ENCODE results near the gene CAMTA2. TPM values are rescaled to one million over a fixed set of nuclear protein-coding genes. Genes with fewer than 3 reads are reported as not detected.

Gene CAMTA2
- total RNA-seq, 4 donors from 2014 or later, result 42.4 to 124 (median 88.7) TPM

DNA sequence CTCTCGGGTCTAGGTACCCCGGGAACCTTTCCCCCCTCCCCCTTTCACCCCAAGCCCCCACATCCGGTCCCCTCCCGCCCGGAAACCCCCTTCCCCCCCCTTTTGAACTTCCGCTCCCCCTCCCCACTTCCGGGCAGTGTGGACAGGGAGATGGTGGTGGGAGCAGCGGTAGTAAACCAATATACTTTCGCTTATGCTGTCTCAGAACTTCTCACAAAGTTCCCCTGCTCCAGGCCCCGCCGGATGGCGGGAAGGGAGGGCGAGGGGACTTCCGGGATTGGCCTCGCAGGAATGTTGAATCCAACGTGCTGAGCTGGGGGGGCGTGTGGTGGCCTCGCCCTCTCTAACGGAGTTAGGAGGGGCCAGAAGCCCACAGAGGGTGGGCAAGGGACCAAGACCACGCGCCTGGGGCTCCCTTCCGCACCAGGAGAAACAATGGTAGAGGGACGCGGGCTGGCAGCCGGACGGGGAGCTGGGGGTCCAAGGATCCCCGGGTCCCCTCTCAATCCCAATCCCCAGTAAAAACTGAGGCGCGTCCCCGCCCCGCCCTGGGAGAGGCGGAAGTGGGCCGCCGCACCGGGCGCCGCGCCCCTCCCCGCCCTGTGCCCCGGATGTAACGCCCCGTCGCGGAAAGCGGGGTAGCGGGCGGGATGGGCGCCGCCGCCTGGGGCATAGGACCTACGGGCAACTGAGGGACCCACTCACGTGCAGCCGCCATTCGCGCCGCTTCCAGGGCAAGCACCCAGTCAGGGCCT lies 39.9 kb downstream of the CAMTA2 start:
- Histone ChIP-seq H3K36me3 (peaks cover 0 to 39% (median 0%) of the 10 kb centered on the region in 3 donors), H3K27ac (peak overlapping the region; percentile 96 to 99 (median 98)), H3K4me1 (peaks cover 4 to 53% (median 35%) of the 10 kb centered on the region in 4 donors), H3K9me3 (no peaks in the 10 kb centered on the region), H3K27me3 (no peaks in the 10 kb centered on the region), H3K4me3 (peak overlapping the region; percentile 95 to 100 (median 98))
- TF ChIP-seq, protein P1, sequence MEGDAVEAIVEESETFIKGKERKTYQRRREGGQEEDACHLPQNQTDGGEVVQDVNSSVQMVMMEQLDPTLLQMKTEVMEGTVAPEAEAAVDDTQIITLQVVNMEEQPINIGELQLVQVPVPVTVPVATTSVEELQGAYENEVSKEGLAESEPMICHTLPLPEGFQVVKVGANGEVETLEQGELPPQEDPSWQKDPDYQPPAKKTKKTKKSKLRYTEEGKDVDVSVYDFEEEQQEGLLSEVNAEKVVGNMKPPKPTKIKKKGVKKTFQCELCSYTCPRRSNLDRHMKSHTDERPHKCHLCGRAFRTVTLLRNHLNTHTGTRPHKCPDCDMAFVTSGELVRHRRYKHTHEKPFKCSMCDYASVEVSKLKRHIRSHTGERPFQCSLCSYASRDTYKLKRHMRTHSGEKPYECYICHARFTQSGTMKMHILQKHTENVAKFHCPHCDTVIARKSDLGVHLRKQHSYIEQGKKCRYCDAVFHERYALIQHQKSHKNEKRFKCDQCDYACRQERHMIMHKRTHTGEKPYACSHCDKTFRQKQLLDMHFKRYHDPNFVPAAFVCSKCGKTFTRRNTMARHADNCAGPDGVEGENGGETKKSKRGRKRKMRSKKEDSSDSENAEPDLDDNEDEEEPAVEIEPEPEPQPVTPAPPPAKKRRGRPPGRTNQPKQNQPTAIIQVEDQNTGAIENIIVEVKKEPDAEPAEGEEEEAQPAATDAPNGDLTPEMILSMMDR (IDR thresholded peaks at IDR 0.05), result no peak
- TF ChIP-seq POLR2A (IDR thresholded peaks at IDR 0.05), result no peak
- DNase-seq, result peak; percentile 64 to 87 (median 83)

DNA sequence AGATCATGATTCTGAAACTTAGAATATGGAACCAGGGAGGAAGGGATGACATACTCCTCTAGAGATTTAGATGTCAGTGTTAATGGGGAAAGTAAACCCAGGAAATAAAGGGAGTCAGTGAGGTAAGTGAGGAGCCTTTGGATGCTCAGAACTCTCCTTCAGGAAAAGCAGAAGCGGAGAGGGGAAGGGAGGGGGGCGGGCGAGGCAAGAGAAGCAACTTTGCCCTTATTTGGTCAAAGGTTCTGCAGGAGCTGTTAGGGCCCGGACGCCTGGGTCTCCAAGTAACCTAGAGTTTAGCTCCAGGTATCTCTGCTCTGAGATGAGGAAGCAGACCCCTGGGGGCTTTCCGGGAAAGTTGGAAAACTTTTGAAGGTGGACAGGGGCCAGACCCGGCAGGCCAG lies 40.5 kb downstream of the CAMTA2 start:
- peak overlapping the region; percentile 96 to 99 (median 98) for H3K27ac ChIP-seq
- peaks cover 4 to 59% (median 37%) of the 10 kb centered on the region in 4 donors for H3K4me1 ChIP-seq
- H3K27me3 ChIP-seq, result no peaks in the 10 kb centered on the region
- TF ChIP-seq POLR2A (IDR thresholded peaks at IDR 0.05), result no peak
- TF ChIP-seq, protein P1 (IDR thresholded peaks at IDR 0.05), result no peak
- peaks cover 0 to 44% (median 0%) of the 10 kb centered on the region in 3 donors for H3K36me3 ChIP-seq
- H3K4me3 ChIP-seq, result peak overlapping the region; percentile 95 to 100 (median 98)
- H3K9me3 ChIP-seq, result no peaks in the 10 kb centered on the region
- DNase-seq, result peak in 1 of 3 donors; percentile 37

DNA sequence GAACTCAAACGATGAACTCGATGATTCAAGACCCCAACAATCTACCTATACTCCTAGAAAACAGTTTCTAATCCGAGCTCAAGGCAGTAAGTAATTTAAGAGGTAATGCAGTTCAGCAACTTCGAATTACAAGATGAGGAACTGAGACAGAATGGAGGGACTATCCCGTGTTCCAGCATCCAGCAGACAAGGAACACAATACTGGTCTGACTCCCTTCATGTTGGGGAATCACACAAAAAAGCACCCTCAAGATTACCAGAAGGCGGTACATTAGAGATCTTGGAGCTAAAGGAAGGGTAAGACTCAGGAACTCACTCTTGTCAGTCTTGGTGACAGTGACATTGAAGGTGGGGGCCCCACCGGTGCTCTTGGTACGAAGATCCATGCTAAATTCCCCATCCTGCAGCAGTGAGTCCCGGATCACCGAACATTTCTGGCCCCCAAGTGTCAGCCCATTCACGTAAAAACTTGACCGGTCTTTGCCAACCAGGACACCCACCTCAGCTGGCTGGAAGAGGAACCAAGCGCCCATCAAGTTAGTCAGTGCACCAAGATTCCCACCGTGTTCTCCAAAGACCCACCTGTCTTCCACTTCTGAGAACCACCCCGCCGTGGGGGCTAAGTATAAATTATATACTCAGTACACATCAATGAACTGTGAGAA lies 41.0 kb downstream of the CAMTA2 start:
- peak overlapping the region; percentile 95 to 100 (median 98) for H3K4me3 ChIP-seq
- H3K27me3 ChIP-seq, result no peaks in the 10 kb centered on the region
- DNase-seq, result no peak
- peaks cover 4 to 64% (median 43%) of the 10 kb centered on the region in 4 donors for H3K4me1 ChIP-seq
- no peaks in the 10 kb centered on the region for H3K9me3 ChIP-seq
- peaks cover 0 to 45% (median 0%) of the 10 kb centered on the region in 3 donors for H3K36me3 ChIP-seq
- H3K27ac ChIP-seq, result peak overlapping the region; percentile 96 to 99 (median 98)
- TF ChIP-seq, protein P1 (IDR thresholded peaks at IDR 0.05), result no peak
- TF ChIP-seq POLR2A (IDR thresholded peaks at IDR 0.05), result no peak

DNA sequence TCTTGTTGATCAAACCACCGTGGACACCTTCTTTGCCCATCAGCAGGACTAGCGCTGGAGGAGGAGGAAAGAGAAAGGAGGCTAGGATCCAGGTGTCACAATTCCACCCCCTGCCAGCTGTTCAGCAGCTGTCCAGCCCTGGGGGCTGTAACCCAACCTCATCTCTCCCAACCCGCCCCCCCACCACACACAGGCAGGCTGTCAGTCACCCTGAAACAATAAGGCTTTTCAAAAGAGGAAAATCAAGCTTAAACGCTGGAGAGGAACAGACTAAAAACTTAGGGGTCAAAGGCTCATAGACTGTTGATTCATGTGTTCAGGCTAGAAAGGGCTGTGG lies 41.6 kb downstream of the CAMTA2 start:
- H3K4me3 ChIP-seq, result peak overlapping the region in 3 of 4 donors; percentile 95 to 99 (median 97)
- no peaks in the 10 kb centered on the region for H3K9me3 ChIP-seq
- H3K27ac ChIP-seq, result peak overlapping the region; percentile 71 to 99 (median 98)
- peaks cover 0 to 45% (median 0%) of the 10 kb centered on the region in 3 donors for H3K36me3 ChIP-seq
- peak in 1 of 3 donors; percentile 39 for DNase-seq
- no peaks in the 10 kb centered on the region for H3K27me3 ChIP-seq
- H3K4me1 ChIP-seq, result peaks cover 4 to 65% (median 45%) of the 10 kb centered on the region in 4 donors
- TF ChIP-seq, protein P1 (IDR thresholded peaks at IDR 0.05), result no peak
- TF ChIP-seq POLR2A (IDR thresholded peaks at IDR 0.05), result no peak

DNA sequence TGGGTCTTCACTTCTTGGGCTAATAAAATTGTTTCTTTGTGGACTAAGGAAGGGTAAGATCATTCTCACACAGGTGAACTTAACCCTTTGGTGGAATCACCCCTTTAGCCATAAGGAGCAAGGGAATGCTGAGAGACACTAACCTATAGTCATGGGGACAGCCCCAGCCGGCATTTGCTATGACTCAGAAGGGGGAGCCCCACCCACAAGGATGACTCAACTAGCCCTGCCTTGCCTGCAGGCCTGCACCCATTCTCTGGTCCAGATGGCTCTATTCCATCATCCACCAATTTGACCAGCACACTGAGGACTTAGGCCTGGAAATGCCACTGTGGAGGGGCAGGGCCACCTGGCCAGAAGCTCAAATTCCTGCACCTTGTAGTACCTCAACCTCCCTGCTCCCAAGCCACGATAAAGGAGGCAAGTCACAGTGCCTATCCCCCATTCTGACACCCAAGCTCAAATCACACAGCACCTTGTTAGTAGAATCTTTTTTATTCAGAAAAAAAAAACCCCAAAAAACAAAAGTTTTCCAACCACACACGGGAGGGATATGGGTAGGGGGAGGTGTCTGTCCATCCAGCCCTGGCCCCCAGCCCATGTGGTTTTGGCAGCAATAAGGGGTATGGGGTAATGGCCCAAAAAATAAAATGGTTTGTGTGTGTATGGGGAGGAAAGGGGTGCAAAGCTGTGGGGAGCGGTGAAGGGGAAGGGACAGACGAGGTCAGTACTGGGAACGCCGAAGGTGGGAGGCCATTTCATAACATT lies 42.1 kb downstream of the CAMTA2 start:
- peaks cover 0 to 45% (median 0%) of the 10 kb centered on the region in 3 donors for H3K36me3 ChIP-seq
- no peaks in the 10 kb centered on the region for H3K27me3 ChIP-seq
- H3K27ac ChIP-seq, result peak overlapping the region; percentile 71 to 99 (median 98)
- H3K4me1 ChIP-seq, result peaks cover under 1 to 62% (median 42%) of the 10 kb centered on the region in 4 donors
- TF ChIP-seq POLR2A (IDR thresholded peaks at IDR 0.05), result peak; percentile 14 to 42
- TF ChIP-seq, protein P1 (IDR thresholded peaks at IDR 0.05), result no peak
- peak overlapping the region in 3 of 4 donors; percentile 95 to 99 (median 97) for H3K4me3 ChIP-seq
- peak; percentile 73 to 93 (median 82) for DNase-seq
- H3K9me3 ChIP-seq, result no peaks in the 10 kb centered on the region

All from Peyer's patch (tissue), 4 donors.